HepG2 (cell line): ENCODE measurements around the gene THADA. TPM values are rescaled to one million over a fixed set of nuclear protein-coding genes. Genes with fewer than 3 reads are reported as not detected.

Experiments used
- ATAC-seq: fragments of 200-7000 bp; cut with Tn5 transposase; 3 replicates; pipeline ENCODE4 v1.9.1; 2020; ENCODE audit warnings: mild to moderate bottlenecking, moderate library complexity
- BruUV-seq: library from RNA; stranded (reverse); fragments of 400-500 nt; replicated peaks from 2 replicates; lab custom pipeline; 2021; lab: Mats Ljungman, UMichigan
- CTCF ChIA-PET: fragments of 300-600 bp; formaldehyde crosslinking; extraction: SDS; loops from one replicate; lab custom pipeline; 2021; ENCODE audit warnings: low total read pairs, inconsistent platforms, low intra/inter-chr PET ratio; lab: Yijun Ruan, JAX
- POLR2A ChIA-PET: fragments of 350-600 bp; sonication (Branson Sonifier 250); formaldehyde crosslinking; loops from one replicate; lab custom pipeline; 2020; ENCODE audit warnings: antibody characterized with exemption, inconsistent platforms; lab: Yijun Ruan, JAX
- DNase-seq: peaks from one replicate; pipeline ENCODE4 v3.0.0-alpha.2; 2015; ENCODE audit warnings: low spot score
- FAIRE-seq: peaks from 3 replicates; lab custom pipeline; 2011; peaks lifted over from hg19 to GRCh38; lab: Jason Lieb, UNC
- H2AFZ ChIP-seq: one replicate; pipeline ENCODE4 v1.6.1; 2011; ENCODE audit warnings: low read length, inconsistent platforms
- H3K27ac ChIP-seq: fragments of 300-600 bp; 3 replicates; pipeline ENCODE4 v1.8.0; 2011; ENCODE audit warnings: mixed run types, mild to moderate bottlenecking, mixed read lengths, low read length, inconsistent platforms; ENCODE audit not compliant: insufficient read depth; ENCODE audit errors: extremely low read length
- H3K27me3 ChIP-seq, 2 experiments: fragments of 200-600 bp in 1 of 2; 2 replicates in 1 of 2; 3 replicates in 1 of 2; pipeline versions ENCODE4 v1.6.0 to v1.8.0; 2011; ENCODE audit warnings: low read length in 2 of 2, mild to moderate bottlenecking in 2 of 2, moderate library complexity in 2 of 2, inconsistent platforms in 1 of 2; ENCODE audit not compliant: insufficient read depth in 2 of 2, control insufficient read depth in 1 of 2
- H3K36me3 ChIP-seq, 2 experiments: fragments of 200-600 bp in 1 of 2; replicated peaks in 1 of 2; 2 replicates in 1 of 2; 3 replicates in 1 of 2; pipeline versions ENCODE4 v1.5.1 to v1.8.0; 2011; ENCODE audit warnings: low read length in 2 of 2, inconsistent platforms in 1 of 2; ENCODE audit not compliant: insufficient read depth in 2 of 2, control insufficient read depth in 1 of 2
- H3K4me1 ChIP-seq: 2 replicates; pipeline ENCODE4 v1.5.1; 2012; ENCODE audit warnings: low read length, inconsistent platforms; ENCODE audit not compliant: insufficient read depth
- H3K4me2 ChIP-seq: 2 replicates; pipeline ENCODE4 v1.6.0; 2011; ENCODE audit warnings: low read depth, low read length, inconsistent platforms
- H3K4me3 ChIP-seq, 3 experiments: fragments of 200-600 bp in 1 of 3; sonication (generic), shearing (Covaris generic) in 1 of 3; replicated peaks in 1 of 3; 2 replicates each; pipeline ENCODE4 v1.5.1; 2011 to 2016; ENCODE audit warnings: low read length in 3 of 3, inconsistent platforms in 2 of 3, low read depth in 2 of 3, mild to moderate bottlenecking in 2 of 3, control low read depth in 1 of 3, mixed read lengths in 1 of 3; ENCODE audit not compliant: insufficient read depth in 1 of 3
- H3K79me2 ChIP-seq: one replicate; pipeline ENCODE4 v1.6.1; 2011; ENCODE audit warnings: low read length, inconsistent platforms; ENCODE audit not compliant: insufficient read depth
- H3K9ac ChIP-seq: 2 replicates; pipeline ENCODE4 v1.6.0; 2011; ENCODE audit warnings: mild to moderate bottlenecking, low read depth, low read length, inconsistent platforms; ENCODE audit not compliant: insufficient read depth
- H3K9me3 ChIP-seq: 2 replicates; pipeline ENCODE4 v1.5.1; 2012; ENCODE audit warnings: mild to moderate bottlenecking, low read length
- H4K20me1 ChIP-seq: 2 replicates; pipeline ENCODE4 v1.6.0; 2011; ENCODE audit warnings: inconsistent platforms, mild to moderate bottlenecking, low read length, moderate library complexity; ENCODE audit not compliant: insufficient read depth
- EHMT2 ChIP-seq: fragments of 200-600 bp; sonication (generic); IDR thresholded peaks from 2 replicates; pipeline ENCODE4 v1.7.0; 2017; ENCODE audit warnings: antibody characterized with exemption, low read depth, low read length, borderline replicate concordance
- PITX1 ChIP-seq: sonication (generic); formaldehyde crosslinking; IDR thresholded peaks from 2 replicates; pipeline ENCODE4 v1.5.1; 2020; ENCODE audit warnings: mild to moderate bottlenecking, missing genetic modification reagents
- ZMYM4 ChIP-seq: sonication (generic); formaldehyde crosslinking; IDR thresholded peaks from 2 replicates; pipeline ENCODE4 v1.8.1; 2023; ENCODE audit warnings: mild to moderate bottlenecking, missing genetic modification reagents
- ZNF225 ChIP-seq: sonication (generic); formaldehyde crosslinking; IDR thresholded peaks from 2 replicates; pipeline ENCODE4 v1.4.0; 2020; ENCODE audit warnings: mild to moderate bottlenecking, missing genetic modification reagents
- WGBS: methylation state at CpG from one replicate; pipeline ENCODE4 v1.1.6; 2017; ENCODE audit warnings: low lambda C conversion rate; 5-methylcytosine and 5-hydroxymethylcytosine counted together
- in situ Hi-C: cut with HindIII; loops from 2 replicates; pipeline ENCODE4 v1.10.0; 2017; ENCODE audit warnings: low pct_unique_long_range_greater_than_20kb; ENCODE audit not compliant: extremely low pct_ligation_motif_present
- intact Hi-C: fragments of 100-400 bp; cut with micrococcal nuclease; formaldehyde crosslinking; loops from one replicate; pipeline ENCODE4 v1.10.0; 2022; ENCODE audit not compliant: unreplicated experiment
- polyA plus RNA-seq, 8 experiments: library from polyadenylated mRNA; depleted of rRNA in 3 of 8; stranded (reverse) in 7 of 8; unstranded in 1 of 8; fragments of >200 nt; fragmentation: Illumina TruSeq in 4 of 8; extraction: Trizol in 4 of 8; gene quantifications; 2 replicates each; pipeline versions ENCODE4 v1.2.1 to v1.2.3, GENCODE V29; 2011 to 2016; ENCODE audit warnings: low read depth in 4 of 8, missing spikeins in 1 of 8, mixed read lengths in 1 of 8; ENCODE audit not compliant: insufficient read depth in 1 of 8
- total RNA-seq, 5 experiments: library from RNA; depleted of rRNA; stranded (reverse); fragments of >200 nt; fragmentation: Illumina TruSeq; extraction: Trizol; gene quantifications; 2 replicates each; pipeline ENCODE4 v1.2.3, GENCODE V29; 2016; ENCODE audit warnings: low read depth in 1 of 5
- TF ChIP-seq, protein P1 (sequence below): sonication (generic); formaldehyde crosslinking; conservative IDR thresholded peaks from 2 replicates; pipeline ENCODE4 v1.4.0; 2020; ENCODE audit warnings: mild to moderate bottlenecking, missing genetic modification reagents, moderate library complexity
- TF ChIP-seq, protein P2 (sequence below): IDR thresholded peaks from 2 replicates; pipeline ENCODE4 v1.6.1; 2012; ENCODE audit warnings: low read depth, low read length, improper control_type of control experiment
- TF ChIP-seq, protein P3 (sequence below): sonication (generic); formaldehyde crosslinking; IDR thresholded peaks from 2 replicates; pipeline ENCODE4 v1.5.1; 2020; ENCODE audit warnings: missing genetic modification reagents, mild to moderate bottlenecking, borderline replicate concordance

THADA gene
- total and polyA plus RNA-seq, 2 of the 13 experiments (the other 11 are each of a cell fraction or from before 2014, with no cell fraction given), result 12.7 to 21.7 TPM

DNA sequence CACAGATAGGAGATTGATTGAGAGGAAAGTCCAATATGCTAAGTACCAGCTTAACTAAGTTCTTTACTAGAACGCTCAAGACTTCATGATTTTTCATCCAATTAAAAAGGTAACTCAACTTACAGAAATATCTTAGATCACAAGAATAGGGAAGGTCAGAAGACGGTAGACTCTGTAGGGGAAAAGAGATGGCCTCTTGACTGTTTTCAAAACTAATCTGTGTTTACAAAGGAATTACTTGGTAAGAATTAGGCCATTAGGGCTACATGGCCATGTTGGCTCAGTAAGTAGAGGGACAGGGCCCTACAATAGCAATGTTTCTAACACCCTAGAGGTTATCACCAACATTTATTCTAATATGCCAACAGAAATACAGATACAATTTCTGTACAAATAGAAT, 196.7 kb downstream of the THADA start:
- CTCF ChIA-PET, result no interaction called here
- H3K4me1 ChIP-seq, result peaks cover 26% of the 10 kb centered on the region
- peaks cover 1 to 11% of the 10 kb centered on the region in 2 experiments; a peak in 3 of 5 replicates for H3K36me3 ChIP-seq
- TF ChIP-seq, protein P1, sequence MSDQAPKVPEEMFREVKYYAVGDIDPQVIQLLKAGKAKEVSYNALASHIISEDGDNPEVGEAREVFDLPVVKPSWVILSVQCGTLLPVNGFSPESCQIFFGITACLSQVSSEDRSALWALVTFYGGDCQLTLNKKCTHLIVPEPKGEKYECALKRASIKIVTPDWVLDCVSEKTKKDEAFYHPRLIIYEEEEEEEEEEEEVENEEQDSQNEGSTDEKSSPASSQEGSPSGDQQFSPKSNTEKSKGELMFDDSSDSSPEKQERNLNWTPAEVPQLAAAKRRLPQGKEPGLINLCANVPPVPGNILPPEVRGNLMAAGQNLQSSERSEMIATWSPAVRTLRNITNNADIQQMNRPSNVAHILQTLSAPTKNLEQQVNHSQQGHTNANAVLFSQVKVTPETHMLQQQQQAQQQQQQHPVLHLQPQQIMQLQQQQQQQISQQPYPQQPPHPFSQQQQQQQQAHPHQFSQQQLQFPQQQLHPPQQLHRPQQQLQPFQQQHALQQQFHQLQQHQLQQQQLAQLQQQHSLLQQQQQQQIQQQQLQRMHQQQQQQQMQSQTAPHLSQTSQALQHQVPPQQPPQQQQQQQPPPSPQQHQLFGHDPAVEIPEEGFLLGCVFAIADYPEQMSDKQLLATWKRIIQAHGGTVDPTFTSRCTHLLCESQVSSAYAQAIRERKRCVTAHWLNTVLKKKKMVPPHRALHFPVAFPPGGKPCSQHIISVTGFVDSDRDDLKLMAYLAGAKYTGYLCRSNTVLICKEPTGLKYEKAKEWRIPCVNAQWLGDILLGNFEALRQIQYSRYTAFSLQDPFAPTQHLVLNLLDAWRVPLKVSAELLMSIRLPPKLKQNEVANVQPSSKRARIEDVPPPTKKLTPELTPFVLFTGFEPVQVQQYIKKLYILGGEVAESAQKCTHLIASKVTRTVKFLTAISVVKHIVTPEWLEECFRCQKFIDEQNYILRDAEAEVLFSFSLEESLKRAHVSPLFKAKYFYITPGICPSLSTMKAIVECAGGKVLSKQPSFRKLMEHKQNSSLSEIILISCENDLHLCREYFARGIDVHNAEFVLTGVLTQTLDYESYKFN (CRISPR knock-in tag), result peak; percentile 27; the same call in 1 of the 2 replicates
- TF ChIP-seq, protein P2, sequence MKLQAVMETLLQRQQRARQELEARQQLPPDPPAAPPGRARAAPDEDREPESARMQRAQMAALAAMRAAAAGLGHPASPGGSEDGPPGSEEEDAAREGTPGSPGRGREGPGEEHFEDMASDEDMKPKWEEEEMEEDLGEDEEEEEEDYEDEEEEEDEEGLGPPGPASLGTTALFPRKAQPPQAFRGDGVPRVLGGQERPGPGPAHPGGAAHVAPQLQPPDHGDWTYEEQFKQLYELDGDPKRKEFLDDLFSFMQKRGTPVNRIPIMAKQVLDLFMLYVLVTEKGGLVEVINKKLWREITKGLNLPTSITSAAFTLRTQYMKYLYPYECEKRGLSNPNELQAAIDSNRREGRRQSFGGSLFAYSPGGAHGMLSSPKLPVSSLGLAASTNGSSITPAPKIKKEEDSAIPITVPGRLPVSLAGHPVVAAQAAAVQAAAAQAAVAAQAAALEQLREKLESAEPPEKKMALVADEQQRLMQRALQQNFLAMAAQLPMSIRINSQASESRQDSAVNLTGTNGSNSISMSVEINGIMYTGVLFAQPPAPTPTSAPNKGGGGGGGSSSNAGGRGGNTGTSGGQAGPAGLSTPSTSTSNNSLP, result no peak
- peak; percentile 30; the same call in 1 of the 2 replicates for TF ChIP-seq ZMYM4 (CRISPR knock-in tag)
- peak; percentile 73; the same call in 1 of the 2 replicates for TF ChIP-seq EHMT2
- TF ChIP-seq, protein P3, sequence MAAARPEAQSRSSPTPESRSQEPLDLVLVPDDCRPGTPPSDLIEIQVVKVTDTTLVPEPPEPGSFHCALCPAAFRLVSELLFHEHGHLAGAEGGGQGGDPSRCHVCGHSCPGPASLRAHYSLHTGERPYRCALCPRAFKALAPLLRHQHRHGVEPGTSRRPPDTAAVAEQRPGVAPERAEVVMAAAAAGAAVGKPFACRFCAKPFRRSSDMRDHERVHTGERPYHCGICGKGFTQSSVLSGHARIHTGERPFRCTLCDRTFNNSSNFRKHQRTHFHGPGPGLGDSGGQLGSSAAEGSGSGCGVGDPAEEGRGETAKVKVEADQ, result 0 out of 2 replicates have a peak, but pooled peaks have one; percentile 8
- TF ChIP-seq ZNF225, result no peak
- TF ChIP-seq PITX1, result peak; percentile 52; the same call in 1 of the 2 replicates
- H3K9ac ChIP-seq, result no peak overlapping the region
- FAIRE-seq, result peak; percentile 26
- ATAC-seq, result 0 out of 3 replicates have a peak, but pooled peaks have one; percentile 29
- POLR2A ChIA-PET, result no interaction called here
- H3K9me3 ChIP-seq, result no peaks in the 10 kb centered on the region
- no peaks in the 10 kb centered on the region for H3K27me3 ChIP-seq
- DNase-seq, result no peak
- H3K4me3 ChIP-seq, result no peak overlapping the region
- in situ Hi-C loops (no loop called here), intact Hi-C loops (no loop called here)
- H3K79me2 ChIP-seq, result no peaks in the 10 kb centered on the region
- H3K27ac ChIP-seq, result no peak overlapping the region
- H3K4me2 ChIP-seq, result no peak overlapping the region
- BruUV-seq, result no TSS peak
- no peaks in the 10 kb centered on the region for H4K20me1 ChIP-seq
- WGBS, result 81% methylated on average over 2 of the region's 2 CpGs
- H2AFZ ChIP-seq, result no peak overlapping the region
